Measurements from ENCODE around the gene SGPL1. TPM values are rescaled to one million over a fixed set of nuclear protein-coding genes. Genes with fewer than 3 reads are reported as not detected.

The SGPL1 gene
- total RNA-seq, 4 donors from 2014 or later = 34.2 to 47.1 (median 43.1) TPM

DNA sequence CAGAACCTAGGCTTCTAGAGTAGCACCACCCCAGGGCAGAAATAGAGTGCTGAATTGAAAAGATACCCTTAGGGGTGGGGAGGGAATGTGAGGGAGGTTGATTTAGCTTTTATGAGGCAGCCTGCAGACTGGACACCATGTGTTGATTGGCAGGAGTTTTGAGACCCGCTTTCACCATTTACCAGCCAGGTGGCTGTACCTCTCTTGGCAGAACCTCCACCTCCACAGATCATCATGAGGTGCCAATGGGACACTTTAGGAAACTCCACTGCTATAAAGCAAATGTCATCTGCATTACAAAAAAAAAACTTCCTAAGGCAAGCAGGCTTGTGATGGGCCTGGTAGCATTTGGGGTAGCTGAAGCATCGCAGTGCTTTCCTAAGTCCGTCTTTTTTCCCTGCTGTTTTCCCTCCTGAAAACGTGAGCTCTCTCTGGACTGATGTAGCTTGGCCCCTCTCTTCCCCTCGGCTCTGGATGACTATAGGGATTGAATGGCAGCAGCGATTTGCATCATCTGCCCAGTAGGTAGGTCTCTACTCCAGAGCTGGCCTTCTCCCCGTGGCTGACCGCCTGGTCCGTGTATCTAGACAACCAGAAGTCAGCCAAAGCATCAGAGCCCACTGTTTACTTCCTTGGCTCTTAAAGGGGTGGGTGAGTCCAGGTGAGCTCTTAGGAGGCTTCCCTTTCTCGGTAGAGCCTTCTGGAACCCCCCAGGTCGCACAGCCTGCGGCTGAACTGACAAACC, 71.3 kb downstream of the SGPL1 start:
- Histone ChIP-seq H3K9me3 (no peaks in the 10 kb centered on the region), H3K27ac (peak overlapping the region; percentile 89 to 93 (median 92)), H3K36me3 (peaks cover 0 to 32% (median 0%) of the 10 kb centered on the region in 3 donors), H3K4me1 (peaks cover 7 to 42% (median 11%) of the 10 kb centered on the region in 3 donors), H3K4me3 (peak overlapping the region; percentile 80 to 92 (median 86)), H3K27me3 (no peaks in the 10 kb centered on the region)
- DNase-seq = no peak
- intact Hi-C loops (cut with DNase I) = no loop called here
- 57 to 94% methylated on average over 4 to 9 of the region's 12 CpGs for WGBS, 2 donors
- no peak for TF ChIP-seq POLR2A (IDR thresholded peaks at IDR 0.05)
- TF ChIP-seq, protein P1, sequence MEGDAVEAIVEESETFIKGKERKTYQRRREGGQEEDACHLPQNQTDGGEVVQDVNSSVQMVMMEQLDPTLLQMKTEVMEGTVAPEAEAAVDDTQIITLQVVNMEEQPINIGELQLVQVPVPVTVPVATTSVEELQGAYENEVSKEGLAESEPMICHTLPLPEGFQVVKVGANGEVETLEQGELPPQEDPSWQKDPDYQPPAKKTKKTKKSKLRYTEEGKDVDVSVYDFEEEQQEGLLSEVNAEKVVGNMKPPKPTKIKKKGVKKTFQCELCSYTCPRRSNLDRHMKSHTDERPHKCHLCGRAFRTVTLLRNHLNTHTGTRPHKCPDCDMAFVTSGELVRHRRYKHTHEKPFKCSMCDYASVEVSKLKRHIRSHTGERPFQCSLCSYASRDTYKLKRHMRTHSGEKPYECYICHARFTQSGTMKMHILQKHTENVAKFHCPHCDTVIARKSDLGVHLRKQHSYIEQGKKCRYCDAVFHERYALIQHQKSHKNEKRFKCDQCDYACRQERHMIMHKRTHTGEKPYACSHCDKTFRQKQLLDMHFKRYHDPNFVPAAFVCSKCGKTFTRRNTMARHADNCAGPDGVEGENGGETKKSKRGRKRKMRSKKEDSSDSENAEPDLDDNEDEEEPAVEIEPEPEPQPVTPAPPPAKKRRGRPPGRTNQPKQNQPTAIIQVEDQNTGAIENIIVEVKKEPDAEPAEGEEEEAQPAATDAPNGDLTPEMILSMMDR (IDR thresholded peaks at IDR 0.05) = no peak

DNA sequence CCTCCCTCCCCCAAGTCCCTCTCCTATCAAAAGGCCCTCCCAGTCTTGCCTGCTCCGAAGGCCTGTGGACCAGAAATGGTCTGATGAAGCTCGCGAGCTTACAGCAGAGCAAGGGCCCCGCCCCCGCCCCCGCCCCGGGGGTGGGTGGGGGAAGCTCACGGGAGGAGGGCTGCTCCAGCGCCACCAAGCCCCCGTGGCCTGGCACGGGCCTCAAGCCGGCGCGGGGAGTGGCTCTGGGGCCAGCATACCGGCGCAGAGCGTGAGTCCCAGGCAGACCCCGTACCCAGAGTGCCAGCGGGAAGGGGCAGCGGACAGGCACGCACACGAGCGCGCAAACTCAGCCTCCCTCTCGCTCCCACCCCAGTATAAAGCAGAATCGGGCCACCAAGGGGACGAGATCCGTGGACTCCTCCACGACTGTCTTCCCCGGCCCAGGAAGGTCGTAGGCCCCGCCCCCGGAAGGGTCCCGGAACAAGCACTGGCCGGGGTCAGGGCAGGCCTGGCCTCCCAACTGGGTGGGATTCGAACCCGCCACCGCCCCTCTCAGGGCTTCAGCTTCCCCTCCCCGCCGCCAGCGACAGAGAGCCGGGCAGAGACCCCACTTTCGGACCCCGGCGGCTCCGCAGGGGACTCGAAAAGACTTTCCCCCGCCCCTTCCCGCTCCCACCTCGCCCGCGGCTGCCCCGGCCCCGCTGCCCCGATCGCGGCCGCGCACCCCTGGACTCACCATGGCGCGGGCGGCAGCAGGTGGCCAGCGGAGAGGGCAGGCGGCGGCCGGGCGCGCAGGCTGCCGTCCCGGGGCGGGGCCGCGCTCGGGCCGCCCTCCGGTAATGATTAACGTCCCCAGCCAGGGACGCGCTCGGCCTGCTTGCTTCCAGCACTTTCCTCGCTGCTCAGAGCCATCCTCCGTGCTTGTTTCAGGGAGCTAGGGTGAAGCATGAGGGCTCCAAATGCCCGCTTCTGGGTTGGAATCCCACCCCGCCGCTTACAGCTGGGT, 72.4 kb downstream of the SGPL1 start, which contains the start of gene PCBD1:
TSS of gene PCBD1 (minus strand) at position 762 of the 997 bp plus-strand sequence. CDS start at position 730, 32 bp downstream.
- peaks cover 0 to 22% (median 0%) of the 10 kb centered on the region in 3 donors for H3K36me3 ChIP-seq
- intact Hi-C loops (cut with DNase I) = no loop called here

DNA sequence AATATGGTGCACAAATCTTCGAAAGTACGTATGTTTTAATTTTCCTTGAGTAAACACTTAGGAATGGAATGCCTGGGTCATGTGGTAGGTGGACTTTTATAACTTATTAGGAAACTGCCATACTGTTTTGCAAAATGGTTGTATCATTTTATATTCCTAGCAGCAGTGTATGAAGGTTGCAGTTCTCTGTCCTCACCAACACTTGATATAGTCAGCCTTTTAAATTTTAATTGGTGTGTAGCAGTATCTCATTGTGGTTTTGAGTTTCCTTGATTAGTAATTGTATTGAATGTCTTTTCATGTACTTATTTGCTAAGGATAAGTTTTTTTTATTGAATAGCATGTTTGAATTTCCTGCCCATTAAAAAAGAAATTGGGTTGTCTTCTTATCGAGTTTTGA, 73.5 kb downstream of the SGPL1 start:
- TF ChIP-seq POLR2A (IDR thresholded peaks at IDR 0.05) = no peak
- TF ChIP-seq, protein P1 (IDR thresholded peaks at IDR 0.05) = no peak
- H3K27me3 ChIP-seq = no peaks in the 10 kb centered on the region
- intact Hi-C loops (cut with DNase I) = no loop called here
- no peaks in the 10 kb centered on the region for H3K9me3 ChIP-seq
- H3K4me1 ChIP-seq = peaks cover 7 to 42% (median 11%) of the 10 kb centered on the region in 3 donors
- no peak overlapping the region for H3K27ac ChIP-seq
- H3K36me3 ChIP-seq = peaks cover 0 to 12% (median 0%) of the 10 kb centered on the region in 3 donors
- DNase-seq = no peak
- H3K4me3 ChIP-seq = no peak overlapping the region
- WGBS, 2 donors = 75 to 77% methylated on average over 3 of the region's 3 CpGs

More for the DNA sequence above, 72.4 kb downstream of the SGPL1 start, which contains the start of gene PCBD1:
- 2 to 4% methylated on average over 5 to 31 of the region's 85 CpGs for WGBS, 2 donors
- Histone ChIP-seq H3K9me3 (no peaks in the 10 kb centered on the region), H3K4me1 (peaks cover 7 to 42% (median 11%) of the 10 kb centered on the region in 3 donors), H3K27me3 (no peaks in the 10 kb centered on the region), H3K27ac (peak within 1 kb of the TSS; percentile 89 to 93 (median 92)), H3K4me3 (peak within 1 kb of the TSS; percentile 80 to 92 (median 86))
- TF ChIP-seq, protein P1 (IDR thresholded peaks at IDR 0.05) = no peak
- peak in 2 of 4 donors; percentile 19 to 55 for TF ChIP-seq POLR2A (IDR thresholded peaks at IDR 0.05)
- DNase-seq = no peak

DNA sequence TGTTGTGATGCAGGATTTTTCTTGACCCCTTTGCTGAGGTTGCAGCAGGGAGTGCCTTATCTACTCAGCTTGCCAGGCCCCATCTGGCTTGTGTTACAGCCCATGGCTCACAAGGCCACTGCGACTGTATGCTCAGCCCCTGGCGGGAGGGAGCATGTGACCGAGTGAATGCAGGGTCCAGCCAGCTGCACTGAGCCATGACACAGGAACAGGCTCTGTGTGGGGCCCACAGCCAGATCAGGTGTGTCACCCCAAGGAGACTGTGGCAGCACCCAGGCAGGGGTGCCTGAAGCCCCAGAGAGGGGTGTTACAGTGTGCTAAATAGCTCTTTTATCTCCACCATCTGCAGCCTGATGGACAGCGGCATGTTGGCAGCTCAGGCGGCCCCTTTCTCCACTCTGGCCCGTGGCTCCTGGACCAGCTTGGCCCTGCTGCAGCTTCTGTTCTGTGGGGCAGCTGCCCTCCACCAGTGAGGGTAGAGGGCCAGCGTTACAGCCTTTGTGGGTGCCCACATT, 75.2 kb downstream of the SGPL1 start:
- Histone ChIP-seq H3K27me3 (no peaks in the 10 kb centered on the region), H3K4me1 (peaks cover 7 to 35% (median 11%) of the 10 kb centered on the region in 3 donors)

More for the DNA sequence above, 75.2 kb downstream of the SGPL1 start:
- no peaks in the 10 kb centered on the region for H3K36me3 ChIP-seq
- TF ChIP-seq, protein P1 (IDR thresholded peaks at IDR 0.05) = no peak
- no peak for TF ChIP-seq POLR2A (IDR thresholded peaks at IDR 0.05)
- intact Hi-C loops (cut with DNase I) = no loop called here
- DNase-seq = no peak
- 80 to 86% methylated on average over 2 to 3 of the region's 7 CpGs for WGBS, 2 donors
- H3K27ac ChIP-seq = no peak overlapping the region
- no peak overlapping the region for H3K4me3 ChIP-seq
- H3K9me3 ChIP-seq = no peaks in the 10 kb centered on the region

Measured in esophagus squamous epithelium (tissue), 5 donors.